GM18873 (cell line): ENCODE measurements around the gene PLCL2.

Source experiments
- ATAC-seq: cut with Tn5 transposase; IDR thresholded peaks from one replicate; pipeline ENCODE4 v1.9.1; 2021; ENCODE audit warnings: mild to moderate bottlenecking, moderate library complexity, moderate number of reproducible peaks; ENCODE audit not compliant: unreplicated experiment, low FRiP score

The PLCL2 gene

DNA sequence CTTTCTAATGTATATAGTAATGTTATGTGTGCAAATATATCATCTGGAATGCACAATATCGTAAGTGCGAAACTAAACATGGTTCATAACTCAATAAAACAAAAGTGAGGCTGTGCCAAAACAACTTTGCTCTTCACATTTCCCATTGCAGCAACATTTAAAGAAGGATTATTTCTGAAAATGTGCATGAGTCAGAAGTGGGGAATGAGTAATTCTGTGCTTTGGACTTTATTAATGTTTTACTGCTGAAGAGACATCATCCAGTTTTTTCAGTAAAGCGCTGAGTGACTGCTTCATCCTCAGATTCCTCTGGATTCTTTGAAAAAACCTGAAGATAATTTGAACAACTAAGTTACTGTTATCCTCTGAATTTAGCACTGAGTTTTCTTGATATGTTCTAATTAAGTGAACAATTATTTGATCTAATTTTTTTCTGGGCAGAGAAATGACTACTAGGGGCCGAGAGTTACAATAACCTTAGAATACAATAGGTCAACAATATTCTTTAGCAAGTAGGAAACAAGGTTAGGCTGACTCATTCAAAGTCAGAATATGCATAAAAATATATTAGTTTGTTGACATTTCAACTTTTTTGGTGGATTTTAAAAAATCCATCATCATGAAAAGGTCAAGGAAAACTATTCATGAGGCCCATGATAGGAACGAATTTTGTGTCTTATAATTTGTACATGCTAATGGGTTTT, 20.0 kb upstream of the PLCL2 start:
- no peak for ATAC-seq

DNA sequence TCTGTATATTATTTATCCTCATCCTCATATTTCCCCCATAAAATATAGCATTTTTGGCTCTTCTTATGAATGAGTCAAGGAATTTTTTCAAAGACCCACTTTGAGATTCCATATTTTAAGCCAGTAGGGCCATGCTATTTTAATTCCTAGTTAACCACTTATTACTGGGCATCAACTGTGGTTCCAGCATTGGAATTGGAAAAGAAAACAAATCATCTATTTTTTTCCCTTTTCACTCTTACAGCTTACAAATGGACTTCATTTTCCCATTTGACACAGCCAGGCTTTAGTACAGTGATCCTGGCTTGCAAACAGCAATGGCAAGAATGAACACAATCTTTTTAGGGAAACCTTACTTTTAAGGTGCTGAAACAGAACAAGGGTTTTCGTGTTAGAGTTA, 19.4 kb upstream of the PLCL2 start:
- no peak for ATAC-seq

DNA sequence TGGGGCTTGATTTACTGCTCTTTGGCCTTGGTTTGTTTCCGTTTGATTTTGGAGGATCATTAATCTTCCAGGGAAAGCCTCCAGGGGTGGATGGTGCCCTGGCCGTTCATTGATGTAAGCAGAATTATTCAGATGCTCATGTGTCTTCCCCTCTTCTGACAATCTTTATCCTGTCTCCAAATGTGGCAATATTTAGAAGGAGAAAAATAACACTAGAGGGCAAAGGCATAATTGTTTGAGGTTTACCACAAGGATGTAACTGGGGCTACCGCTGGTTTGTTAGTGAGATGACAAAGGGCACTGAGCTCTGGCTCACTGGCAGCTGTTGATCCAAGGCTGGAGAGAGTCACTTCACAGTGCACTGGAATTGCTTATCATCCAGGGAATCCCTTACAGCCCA, 18.2 kb upstream of the PLCL2 start:
- ATAC-seq, result no peak

DNA sequence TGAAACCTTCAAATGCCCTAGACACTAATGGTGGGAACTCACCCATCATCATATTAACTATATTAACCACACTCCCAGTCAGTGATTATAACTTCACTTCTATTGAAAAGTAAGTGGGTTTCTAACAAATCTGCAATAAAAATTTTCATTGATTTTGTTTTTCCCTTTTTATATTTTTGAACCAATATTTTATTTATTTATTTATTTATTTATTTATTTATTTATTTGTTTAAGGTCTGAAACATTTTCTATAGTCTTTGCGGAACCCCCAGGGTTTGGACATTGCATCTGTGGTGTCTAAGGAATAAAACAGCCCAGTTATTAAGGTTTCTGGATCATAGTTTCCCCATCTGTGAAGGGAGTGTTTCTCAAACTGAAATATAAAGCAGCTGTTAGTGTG, 16.2 kb upstream of the PLCL2 start:
- ATAC-seq, result no peak

DNA sequence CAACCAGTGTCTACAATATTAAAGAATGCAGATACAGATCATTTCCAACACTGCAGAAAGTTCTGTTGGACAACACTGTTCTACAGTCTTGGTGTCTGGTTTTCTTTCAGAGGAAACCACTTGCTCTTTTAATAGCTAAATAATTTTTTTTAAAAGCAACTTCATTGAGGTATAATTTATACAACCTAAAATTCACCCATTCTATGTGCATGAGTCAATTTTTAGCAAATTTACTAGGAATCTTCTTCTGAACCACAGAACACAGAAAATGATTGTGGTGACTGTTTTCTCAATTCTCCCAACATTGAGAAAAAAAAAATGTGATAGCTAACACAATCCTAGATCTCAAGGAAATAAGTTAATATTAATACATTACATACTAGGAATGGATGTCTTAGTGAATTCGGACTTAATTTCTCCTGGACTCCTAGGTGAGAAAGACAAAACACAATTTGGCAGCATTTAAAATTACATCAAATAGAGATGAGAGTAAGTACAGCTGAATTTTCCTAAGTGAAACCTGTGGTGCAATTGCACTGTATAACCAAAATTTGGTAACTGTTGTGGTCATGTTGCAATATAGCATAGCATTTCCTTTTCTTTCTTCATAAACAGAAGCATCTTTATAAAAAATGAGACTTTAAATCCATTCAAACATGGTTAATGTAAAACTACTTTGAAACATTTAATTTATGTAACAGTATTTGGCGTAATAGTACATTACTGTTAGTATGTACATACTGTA, 15.3 kb upstream of the PLCL2 start:
- no peak for ATAC-seq

DNA sequence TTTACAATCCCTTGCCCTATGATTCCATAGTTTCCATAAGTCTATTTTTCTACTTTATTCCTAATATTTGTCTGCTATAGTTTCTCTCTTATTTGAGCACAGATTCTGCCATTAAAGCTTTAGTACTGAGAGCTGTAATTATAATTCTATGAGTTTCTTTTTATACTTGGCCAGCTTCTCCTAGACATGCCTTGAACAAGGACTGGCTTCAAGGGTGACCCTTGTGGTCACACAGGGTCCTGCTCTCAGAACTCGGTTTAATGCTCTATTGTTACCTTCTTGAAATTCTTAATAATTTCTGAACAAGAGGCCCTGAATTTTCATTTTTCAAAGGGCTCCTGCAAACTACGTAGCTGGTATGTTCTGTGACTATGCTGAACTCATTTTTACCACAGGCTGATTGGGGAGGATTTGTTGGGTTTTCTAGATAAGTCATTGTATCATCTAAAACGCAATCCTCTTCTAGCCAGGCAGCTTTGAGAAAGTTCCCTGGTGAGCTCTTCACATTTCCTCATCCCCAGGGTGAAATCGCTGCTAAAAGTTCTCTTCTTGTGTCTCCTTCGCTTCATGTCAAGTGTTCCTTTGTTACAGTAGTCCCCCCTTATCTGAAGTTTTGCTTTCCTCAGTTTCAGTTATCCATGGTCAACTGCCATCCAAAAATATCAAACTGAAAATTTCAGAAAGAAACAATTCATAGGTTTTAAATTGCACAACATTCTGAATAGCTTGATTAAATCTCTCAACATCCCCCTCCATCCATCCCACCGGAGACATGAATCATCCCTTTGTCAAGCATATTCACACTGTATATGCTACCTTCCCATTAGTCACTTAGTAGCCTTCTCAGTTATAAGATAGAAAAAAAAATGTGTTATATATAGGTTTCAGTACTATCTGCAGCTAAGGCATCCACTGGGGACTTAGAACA, 12.6 kb upstream of the PLCL2 start:
- no peak for ATAC-seq

DNA sequence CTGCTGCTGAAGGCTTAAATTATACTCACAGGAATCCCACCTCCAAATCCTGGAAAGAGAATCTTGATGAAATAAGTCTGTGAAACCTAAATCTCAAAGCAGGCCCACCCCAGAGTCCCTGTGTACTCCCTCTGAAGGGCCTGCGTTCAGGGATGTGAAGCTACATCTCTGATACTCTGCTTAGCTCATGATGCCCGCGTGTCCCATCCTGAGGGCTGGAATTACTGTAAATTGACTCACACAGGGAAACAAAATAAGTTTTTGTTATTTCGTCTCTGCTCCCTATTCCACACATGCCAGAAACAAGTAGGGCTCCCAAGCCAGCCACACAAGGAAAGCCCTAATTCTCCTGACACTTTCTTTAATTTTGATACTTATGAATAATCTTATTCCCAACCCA, 10.9 kb upstream of the PLCL2 start:
- no peak for ATAC-seq

DNA sequence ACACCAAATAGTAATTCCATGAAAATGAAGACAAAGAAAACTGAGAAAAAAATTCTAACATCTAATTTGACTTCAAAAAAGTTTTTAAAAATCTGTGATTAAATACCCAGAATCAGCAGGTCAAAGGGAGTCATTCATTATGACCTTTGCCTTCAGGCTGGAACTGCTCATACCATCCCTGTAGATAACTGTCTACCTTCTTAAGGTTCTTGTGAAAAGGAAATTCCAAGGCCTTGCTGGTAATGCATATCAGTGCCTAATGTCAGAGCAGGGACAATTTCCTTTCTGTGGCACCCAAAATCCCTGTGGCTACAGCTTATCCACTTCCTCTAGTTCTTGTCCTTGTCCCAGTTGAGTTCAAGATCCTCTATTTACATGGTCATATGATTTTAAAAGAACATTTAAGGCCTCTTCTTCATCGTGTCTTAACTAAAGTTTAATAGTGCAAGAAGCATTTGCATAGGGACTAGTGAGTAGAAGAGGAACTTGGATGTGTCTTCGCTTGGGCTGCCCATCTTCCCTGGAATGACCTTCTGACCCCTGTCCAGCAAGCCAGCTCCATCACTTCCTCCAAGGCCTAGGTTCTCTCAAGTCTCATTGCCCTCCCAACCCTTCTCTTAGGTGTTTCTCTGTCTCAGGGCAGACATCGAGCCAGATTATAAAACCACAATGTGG, 8.7 kb upstream of the PLCL2 start:
- no peak for ATAC-seq

DNA sequence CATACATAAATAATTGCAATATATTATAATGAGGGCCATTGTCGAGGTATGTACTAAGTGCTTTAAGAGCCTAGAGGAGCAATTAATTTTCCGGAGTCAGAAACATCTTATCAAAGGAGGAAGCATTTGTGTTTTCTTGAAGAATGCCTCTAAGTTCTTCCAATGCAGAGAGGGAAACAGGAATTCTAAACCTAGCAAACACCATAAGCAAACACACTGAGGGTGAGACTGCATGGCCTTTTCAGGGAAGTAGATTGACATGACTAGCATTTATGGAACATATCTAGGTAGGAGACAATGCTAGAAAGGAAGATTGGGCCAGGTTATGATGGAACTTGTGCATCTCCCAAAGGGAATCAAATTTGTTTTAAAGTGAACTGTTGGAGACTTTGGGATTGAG, 7.2 kb upstream of the PLCL2 start:
- no peak for ATAC-seq

DNA sequence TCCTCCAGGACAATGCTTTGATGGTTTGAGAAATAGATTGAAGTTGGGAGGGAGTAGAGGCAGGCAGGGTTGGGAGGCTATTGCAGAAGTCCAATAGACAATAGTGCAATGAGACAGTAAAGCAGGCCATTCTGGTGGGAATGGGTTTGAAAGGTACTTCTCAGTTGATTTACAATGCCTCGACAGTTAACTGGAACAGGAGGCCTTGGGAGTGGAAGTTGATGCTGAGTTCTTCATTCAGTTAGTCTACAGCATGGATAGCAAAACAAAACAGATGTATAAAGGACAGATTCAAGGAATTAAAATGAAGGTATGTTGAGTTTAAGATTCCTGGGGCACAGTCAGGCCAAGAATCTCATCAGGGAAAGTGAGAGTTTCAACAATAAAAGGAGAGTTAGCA, 6.8 kb upstream of the PLCL2 start:
- no peak for ATAC-seq

DNA sequence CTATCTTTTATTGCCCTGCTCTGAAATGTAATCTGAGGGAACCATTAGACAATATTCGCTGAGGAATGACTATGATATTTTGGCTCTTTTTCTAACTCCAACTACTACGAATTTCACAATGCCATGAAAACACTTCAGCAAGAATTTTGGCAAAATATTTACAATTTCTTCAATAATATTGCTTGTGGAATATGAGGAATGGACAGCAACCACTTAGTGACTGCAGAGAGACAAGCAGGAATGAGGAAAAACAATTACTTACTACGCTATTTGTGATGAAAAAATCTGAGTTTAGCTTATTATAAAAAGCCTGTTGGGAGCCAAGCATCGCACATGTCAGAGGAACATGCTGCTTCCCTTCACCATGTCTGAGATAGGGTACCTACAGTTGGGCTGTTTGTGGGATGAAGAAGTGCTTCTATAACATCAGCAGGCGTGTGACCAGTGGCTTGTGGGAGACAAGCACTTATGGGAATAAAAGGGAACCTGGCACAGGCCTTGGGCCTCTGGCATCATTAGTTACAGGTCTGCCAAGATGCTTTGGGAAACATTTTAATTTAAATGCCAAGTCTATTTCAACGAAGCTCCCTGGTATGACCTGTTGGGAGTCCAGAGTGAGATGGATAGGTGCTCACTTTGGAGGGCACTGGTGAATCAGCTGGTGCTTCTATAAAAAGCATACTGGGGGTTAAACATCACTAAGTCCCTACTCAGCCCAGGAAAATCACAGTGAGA, 2.7 kb upstream of the PLCL2 start:
- no peak for ATAC-seq

DNA sequence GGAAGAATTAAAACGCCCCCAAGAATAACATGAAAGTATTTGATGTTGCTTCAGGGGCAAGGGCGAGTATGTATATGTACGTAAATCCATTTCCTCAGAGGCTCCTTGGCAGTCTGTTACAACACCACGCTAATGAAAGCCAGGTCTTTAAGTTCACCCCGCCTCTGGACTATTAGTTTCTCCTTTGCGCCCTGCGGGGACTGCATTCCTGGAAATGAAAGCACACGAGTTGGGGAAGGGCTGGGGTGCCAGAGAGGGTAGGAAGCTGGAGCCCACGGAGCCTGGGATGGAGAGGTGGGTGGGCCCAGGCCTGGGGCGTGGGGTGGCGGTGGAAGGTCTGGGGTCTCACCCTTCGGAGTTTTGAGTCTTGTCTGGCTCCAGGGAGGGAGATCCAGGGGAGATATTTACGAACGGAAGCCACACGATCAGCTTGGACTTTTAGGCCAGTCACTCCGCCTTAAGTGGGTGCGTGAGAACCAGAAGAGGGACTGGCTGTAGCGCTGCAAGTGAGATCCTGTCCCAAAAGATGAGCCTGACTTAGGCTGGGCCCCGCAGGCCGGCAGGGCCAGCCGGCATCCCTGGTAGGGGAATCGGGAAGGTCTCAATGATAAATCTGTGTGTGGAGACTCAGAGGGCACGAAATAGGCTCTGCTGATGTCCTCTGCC, 1.6 kb upstream of the PLCL2 start:
- no peak for ATAC-seq

DNA sequence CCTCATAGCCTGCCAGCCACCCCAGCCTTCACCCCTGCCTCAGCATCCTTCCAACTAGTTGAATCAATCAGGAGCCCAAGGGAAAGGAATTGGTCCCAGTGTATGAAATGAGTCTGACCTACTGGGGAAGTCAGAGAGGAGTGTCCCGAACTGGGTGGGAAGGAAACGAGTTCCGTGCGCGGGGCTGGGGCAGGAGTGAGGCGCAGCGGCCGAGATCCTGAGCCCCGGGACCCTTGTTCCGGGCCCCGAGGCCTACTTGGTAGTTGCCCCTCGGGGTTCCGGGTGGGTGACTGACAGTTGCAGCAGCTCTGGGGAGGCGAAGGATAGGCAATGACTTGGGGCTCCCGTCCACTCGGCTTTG, 1.1 kb upstream of the PLCL2 start:
- no peak for ATAC-seq

DNA sequence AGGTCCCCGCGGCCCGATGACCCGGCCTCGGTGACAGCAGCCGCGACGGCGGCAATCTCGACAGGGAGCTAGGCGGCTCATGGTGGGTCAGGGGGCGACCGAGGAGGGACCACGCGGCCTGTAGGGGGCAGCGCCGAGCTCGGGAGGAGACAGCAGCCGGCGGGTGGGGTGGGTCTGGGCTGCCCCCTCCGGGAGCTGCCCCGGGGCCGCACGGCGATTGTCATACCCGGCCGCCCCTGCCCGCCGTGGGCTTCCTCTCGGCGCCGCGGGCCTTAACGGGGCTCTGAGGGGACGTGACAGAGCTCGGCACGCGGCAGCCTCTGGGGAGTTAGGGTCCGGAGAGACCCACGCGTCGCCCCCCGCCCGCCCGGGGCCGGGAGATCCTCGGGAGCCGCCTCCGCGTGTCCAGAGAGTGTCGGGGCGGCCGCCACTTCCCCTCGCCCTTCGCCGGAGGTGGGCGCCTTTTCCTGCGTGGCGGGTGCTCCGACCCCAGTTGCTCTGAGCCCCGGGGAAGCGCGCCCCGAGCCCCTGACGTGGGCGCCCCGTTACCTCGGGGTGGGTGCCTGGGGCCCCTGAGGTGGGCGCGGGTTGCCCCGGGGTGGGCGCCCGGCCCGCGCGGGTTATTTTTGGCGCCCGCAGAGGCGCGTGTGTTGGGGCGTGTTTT, 539 bp upstream of the PLCL2 start:
- ATAC-seq, result no peak

DNA sequence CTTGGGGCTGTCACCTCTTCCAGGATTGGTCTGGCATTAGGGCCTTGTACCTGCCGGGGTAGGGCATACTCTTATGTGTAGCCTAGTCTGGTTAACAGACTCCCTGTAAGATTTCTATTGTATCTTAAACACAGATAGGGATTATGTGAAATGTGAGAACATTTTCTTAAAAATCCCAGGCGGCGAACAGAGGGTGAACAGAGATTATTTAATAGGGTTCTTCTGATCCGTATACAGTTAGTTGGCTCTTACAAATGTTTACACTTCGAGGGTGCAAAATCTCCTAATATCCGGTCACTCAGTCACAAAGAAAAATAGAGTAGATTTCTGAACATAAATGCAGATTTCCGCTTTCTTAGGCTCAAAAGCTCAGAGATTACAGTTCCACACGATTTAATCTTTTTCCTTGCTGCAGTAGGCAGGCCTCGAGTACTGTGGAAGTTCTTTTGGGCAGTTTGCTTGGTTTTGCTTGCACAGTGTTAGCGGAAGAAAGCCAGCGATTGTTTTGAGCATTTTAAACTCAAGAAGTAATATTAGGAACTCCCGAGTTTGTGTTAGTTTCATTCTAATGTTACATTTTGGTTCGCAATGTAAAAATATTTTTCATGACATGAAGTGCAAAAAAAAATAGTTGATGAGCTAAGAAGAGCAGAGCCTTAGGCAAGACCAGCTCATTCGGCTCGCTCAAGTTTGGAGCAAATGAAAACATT, 993 bp downstream of the PLCL2 start:
- ATAC-seq, result no peak

DNA sequence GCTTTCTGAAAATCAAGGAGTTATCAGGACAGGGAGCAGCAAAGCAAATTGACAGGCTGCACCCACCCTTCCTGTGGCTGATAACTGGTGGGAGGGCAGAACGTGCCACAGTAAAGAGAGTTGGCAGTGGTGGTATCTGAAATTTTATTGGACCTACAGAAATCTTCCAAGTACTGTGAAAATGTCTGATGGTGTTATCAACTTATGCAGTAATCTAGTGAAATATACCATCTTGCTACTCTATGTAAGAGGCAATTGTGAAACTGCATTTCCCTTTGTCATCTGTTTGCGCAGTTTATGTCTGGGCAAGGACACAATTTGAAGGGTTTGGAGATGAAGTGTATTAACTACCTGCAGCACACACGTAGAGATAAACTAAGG, 1.5 kb downstream of the PLCL2 start:
- ATAC-seq, result no peak

DNA sequence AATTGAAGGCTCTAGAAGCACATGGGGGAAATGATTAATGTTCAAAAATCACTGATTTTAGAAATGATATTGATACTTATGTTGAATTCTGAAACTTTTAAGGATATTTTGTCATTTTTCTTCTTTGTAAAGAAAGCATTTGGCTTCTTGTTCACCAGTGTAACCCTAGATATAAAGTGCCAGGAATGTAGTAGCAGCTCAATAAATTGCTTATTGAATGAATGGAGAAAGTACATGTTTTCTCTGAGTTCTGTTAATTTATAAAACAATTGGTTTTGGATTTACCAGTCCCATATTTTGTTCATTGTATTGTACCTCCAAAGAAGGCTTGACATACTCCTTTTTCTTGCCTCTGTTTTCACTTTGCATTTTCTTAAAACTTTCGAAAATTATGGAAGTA, 2.4 kb downstream of the PLCL2 start:
- ATAC-seq, result no peak

DNA sequence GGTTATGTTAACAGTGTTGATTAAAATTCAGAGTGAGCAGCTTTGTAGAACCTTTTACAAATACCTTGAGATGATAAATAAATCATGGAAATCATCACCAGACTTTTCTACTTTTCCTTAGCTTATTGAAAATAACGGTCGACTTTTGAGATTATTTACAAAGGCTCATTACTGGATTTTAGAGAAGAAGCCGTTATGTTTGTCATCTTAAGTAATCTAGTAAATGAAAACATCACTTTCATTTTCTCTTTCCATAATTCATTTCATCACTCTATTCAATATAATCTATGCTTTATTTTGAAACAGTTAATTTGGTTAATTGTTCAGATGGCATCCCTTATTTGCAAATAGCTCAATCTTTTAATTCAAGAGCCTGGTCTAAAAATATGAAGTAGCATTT, 3.6 kb downstream of the PLCL2 start:
- ATAC-seq, result no peak
